B cell (primary cell): ENCODE results near the gene CATSPERZ. TPM values are rescaled to one million over a fixed set of nuclear protein-coding genes. Genes with fewer than 3 reads are reported as not detected.

Experiments
- ATAC-seq: fragments of 200-7000 bp; cut with Tn5 transposase; one replicate; pipeline ENCODE4 v1.10.0; 2021; ENCODE audit warnings: low read depth, mild to moderate bottlenecking, moderate number of reproducible peaks, moderate library complexity
- CTCF ChIA-PET: fragments of 350-600 bp; sonication (Branson Sonifier 250); formaldehyde crosslinking; loops from one replicate; lab custom pipeline; 2021; ENCODE audit warnings: antibody characterized with exemption, inconsistent platforms; lab: Charles Lee
- POLR2A ChIA-PET: fragments of 350-600 bp; sonication (Branson Sonifier 250); formaldehyde crosslinking; loops from one replicate; lab custom pipeline; 2021; ENCODE audit warnings: antibody characterized with exemption; lab: Charles Lee
- DNase-seq: peaks from one replicate; pipeline ENCODE4 v3.0.0; 2013
- H2AFZ ChIP-seq: 2 replicates; pipeline ENCODE4 v1.6.1; 2012; ENCODE audit warnings: mild to moderate bottlenecking, low read depth, low read length; ENCODE audit not compliant: insufficient read depth, poor library complexity, severe bottlenecking
- H3K27ac ChIP-seq, 2 donors: 1 replicate in 1 of 2; 2 replicates in 1 of 2; pipeline ENCODE4 v1.5.1; 2012 to 2013; ENCODE audit warnings: low read length in 2 of 2, mild to moderate bottlenecking in 2 of 2, moderate library complexity in 1 of 2
- H3K27me3 ChIP-seq, 4 experiments: fragments of 200-600 bp in 1 of 4; sonication (generic) in 1 of 4; replicated peaks in 1 of 4; 1 replicate in 2 of 4; 2 replicates in 2 of 4; pipeline versions ENCODE4 v1.6.1 to v1.7.0; 2013 to 2016; ENCODE audit warnings: low read length in 3 of 4, mild to moderate bottlenecking in 2 of 4, mixed read lengths in 1 of 4, moderate library complexity in 1 of 4; ENCODE audit not compliant: insufficient read depth in 4 of 4, control insufficient read depth in 3 of 4; ENCODE audit errors: control extremely low read depth in 1 of 4
- H3K36me3 ChIP-seq, 2 experiments: replicated peaks in 1 of 2; 1 replicate in 1 of 2; 2 replicates in 1 of 2; pipeline versions ENCODE4 v1.6.1 to v1.7.1; 2013; ENCODE audit warnings: low read length in 1 of 2; ENCODE audit not compliant: insufficient read depth in 2 of 2, control insufficient read depth in 1 of 2; ENCODE audit errors: control extremely low read depth in 1 of 2, extremely low read depth in 1 of 2
- H3K4me1 ChIP-seq, 2 donors: fragments of 200-600 bp in 1 of 2; sonication (generic) in 1 of 2; 1 replicate in 1 of 2; 2 replicates in 1 of 2; pipeline versions ENCODE4 v1.5.1 to v1.6.1; 2013 to 2017; ENCODE audit warnings: low read length in 2 of 2; ENCODE audit not compliant: control insufficient read depth in 2 of 2, insufficient read depth in 2 of 2
- H3K4me2 ChIP-seq: replicated peaks from 2 replicates; pipeline ENCODE3; 2012; ENCODE audit warnings: mild to moderate bottlenecking, low read depth, low read length; ENCODE audit not compliant: poor library complexity, severe bottlenecking
- H3K4me3 ChIP-seq, 5 experiments: fragments of 200-600 bp in 1 of 5; sonication (generic) in 1 of 5; 1 replicate in 3 of 5; 2 replicates in 2 of 5; pipeline versions ENCODE4 v1.5.1 to v1.7.0; 2011 to 2016; ENCODE audit warnings: low read length in 4 of 5, mild to moderate bottlenecking in 4 of 5, low read depth in 2 of 5, control low read depth in 1 of 5, moderate library complexity in 1 of 5; ENCODE audit not compliant: insufficient read depth in 1 of 5; ENCODE audit errors: control extremely low read depth in 1 of 5, extremely low read depth in 1 of 5
- H3K79me2 ChIP-seq: fragments of 200-600 bp; sonication (generic); one replicate; pipeline ENCODE4 v1.6.0; 2016; ENCODE audit warnings: low read length; ENCODE audit not compliant: control insufficient read depth, insufficient read depth
- H3K9ac ChIP-seq: fragments of 200-600 bp; sonication (generic); 2 replicates; pipeline ENCODE4 v1.6.1; 2017; ENCODE audit warnings: mild to moderate bottlenecking, low read length, moderate library complexity
- H3K9me3 ChIP-seq, 3 donors: one replicate each; pipeline versions ENCODE4 v1.6.1 to v1.7.1; 2013; ENCODE audit warnings: low read length in 2 of 3; ENCODE audit not compliant: control insufficient read depth in 2 of 3, insufficient read depth in 1 of 3; ENCODE audit errors: control extremely low read depth in 1 of 3
- H4K20me1 ChIP-seq: 2 replicates; pipeline ENCODE4 v1.6.0; 2012; ENCODE audit warnings: mild to moderate bottlenecking, low read length; ENCODE audit not compliant: insufficient read depth, control insufficient read depth, poor library complexity, severe bottlenecking
- H3K27ac Mint-ChIP-seq: one replicate; pipeline ENCODE4 v1.8.0; 2021; ENCODE audit warnings: mixed read lengths
- H3K27me3 Mint-ChIP-seq: one replicate; pipeline ENCODE4 v1.8.0; 2021; ENCODE audit warnings: mixed read lengths
- H3K4me1 Mint-ChIP-seq: one replicate; pipeline ENCODE4 v1.8.0; 2021; ENCODE audit warnings: mixed read lengths
- H3K4me3 Mint-ChIP-seq: one replicate; pipeline ENCODE4 v1.8.0; 2021; ENCODE audit warnings: mixed read lengths
- H3K9me3 Mint-ChIP-seq: one replicate; pipeline ENCODE4 v1.8.0; 2022; ENCODE audit warnings: mixed read lengths; ENCODE audit not compliant: insufficient read depth
- EZH2 ChIP-seq: IDR thresholded peaks from 2 replicates; pipeline ENCODE4 v1.6.1; 2012; ENCODE audit warnings: borderline replicate concordance, low read depth, mild to moderate bottlenecking, moderate library complexity, low read length; ENCODE audit not compliant: insufficient read depth, poor library complexity, severe bottlenecking
- WGBS: methylation state at CpG from one replicate; pipeline ENCODE4 v1.1.5; 2013; ENCODE audit warnings: missing lambda C conversion rate; ENCODE audit not compliant: insufficient coverage; 5-methylcytosine and 5-hydroxymethylcytosine counted together
- intact Hi-C: fragments of 100-400 bp; cut with micrococcal nuclease; formaldehyde crosslinking; loops from one replicate; pipeline ENCODE4 v1.10.0; 2022
- polyA plus RNA-seq: library from polyadenylated mRNA; depleted of rRNA; stranded (reverse); fragments of >200 nt; gene quantifications from 2 replicates; pipeline ENCODE4 v1.2.3, GENCODE V29; 2012
- total RNA-seq, 2 donors: library from RNA; stranded (reverse); fragments of 120-200 nt in 1 of 2; gene quantifications; 1 replicate in 1 of 2; 2 replicates in 1 of 2; pipeline versions ENCODE4 v1.2.3 to v1.2.4, GENCODE V29; 2013 to 2022
- TF ChIP-seq, protein P1 (sequence below): fragments of 200-600 bp; IDR thresholded peaks from one replicate; pipeline ENCODE4 v1.8.0; 2022; ENCODE audit warnings: antibody characterized with exemption, mild to moderate bottlenecking

Gene CATSPERZ
- total and polyA plus RNA-seq, 2 donors (not counting 1 experiment from before 2014, with no cell fraction given), result 0.39 TPM; not detected in 1

DNA sequence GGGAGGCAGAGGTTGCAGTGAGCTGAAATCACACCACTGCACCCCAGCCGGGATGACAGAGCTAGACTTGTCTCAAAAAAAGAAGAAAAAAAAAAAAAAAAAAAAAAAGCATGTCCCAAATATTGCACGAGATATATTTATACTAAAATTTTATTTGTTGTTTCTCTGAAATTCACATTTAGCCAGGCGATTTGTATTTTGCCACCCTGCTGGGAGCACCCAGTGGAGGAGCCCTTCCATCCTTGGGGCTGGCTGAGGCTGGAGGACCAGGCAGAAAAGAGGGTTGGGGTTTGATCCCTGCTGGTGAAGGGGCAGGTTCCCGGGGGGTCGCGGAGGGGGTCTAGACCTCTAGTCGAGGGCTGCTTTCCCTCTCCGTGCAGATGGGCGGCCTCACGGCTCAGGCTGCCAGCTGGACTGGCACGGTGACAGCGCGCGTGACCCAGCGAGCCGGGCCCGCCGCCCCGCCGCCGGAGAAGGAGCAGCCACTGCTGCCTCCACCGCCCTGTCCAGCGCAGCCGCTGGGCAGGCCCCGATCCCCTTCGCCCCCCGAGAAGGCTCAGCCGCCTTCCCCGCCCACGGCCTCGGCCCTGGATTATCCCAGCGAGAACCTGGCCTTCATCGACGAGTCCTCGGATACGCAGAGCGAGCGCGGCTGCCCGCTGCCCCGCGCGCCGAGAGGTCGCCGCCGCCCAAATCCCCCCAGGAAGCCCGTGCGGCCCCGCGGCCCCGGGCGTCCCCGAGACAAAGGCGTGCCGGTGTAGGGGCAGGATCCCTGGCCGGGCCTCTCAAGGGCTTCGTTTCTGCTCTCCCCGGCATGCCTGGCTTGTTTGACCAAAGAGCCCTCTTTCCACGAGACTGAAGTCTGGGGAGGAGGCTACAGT lies 952 bp upstream of the CATSPERZ start:
- 4% methylated on average over 56 of the region's 60 CpGs for WGBS
- TF ChIP-seq, protein P1, sequence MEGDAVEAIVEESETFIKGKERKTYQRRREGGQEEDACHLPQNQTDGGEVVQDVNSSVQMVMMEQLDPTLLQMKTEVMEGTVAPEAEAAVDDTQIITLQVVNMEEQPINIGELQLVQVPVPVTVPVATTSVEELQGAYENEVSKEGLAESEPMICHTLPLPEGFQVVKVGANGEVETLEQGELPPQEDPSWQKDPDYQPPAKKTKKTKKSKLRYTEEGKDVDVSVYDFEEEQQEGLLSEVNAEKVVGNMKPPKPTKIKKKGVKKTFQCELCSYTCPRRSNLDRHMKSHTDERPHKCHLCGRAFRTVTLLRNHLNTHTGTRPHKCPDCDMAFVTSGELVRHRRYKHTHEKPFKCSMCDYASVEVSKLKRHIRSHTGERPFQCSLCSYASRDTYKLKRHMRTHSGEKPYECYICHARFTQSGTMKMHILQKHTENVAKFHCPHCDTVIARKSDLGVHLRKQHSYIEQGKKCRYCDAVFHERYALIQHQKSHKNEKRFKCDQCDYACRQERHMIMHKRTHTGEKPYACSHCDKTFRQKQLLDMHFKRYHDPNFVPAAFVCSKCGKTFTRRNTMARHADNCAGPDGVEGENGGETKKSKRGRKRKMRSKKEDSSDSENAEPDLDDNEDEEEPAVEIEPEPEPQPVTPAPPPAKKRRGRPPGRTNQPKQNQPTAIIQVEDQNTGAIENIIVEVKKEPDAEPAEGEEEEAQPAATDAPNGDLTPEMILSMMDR, result no peak
- TF ChIP-seq EZH2, result peak; percentile 94
- Histone ChIP-seq H3K9me3 (peaks cover 0 to 31% (median 0%) of the 10 kb centered on the region in 3 donors), H3K4me2 (peak overlapping the region; percentile 85), H2AFZ (peak overlapping the region; percentile 33), H3K9ac (peak overlapping the region; percentile 48), H4K20me1 (peaks cover 16% of the 10 kb centered on the region), H3K36me3 (no peaks in the 10 kb centered on the region), H3K79me2 (no peaks in the 10 kb centered on the region), H3K27me3 (peaks cover 0 to 84% (median 54%) of the 10 kb centered on the region in 4 experiments), H3K4me3 (peak overlapping the region in 1 of 5 experiments; percentile 52), H3K4me1 (peaks cover 34 to 43% of the 10 kb centered on the region in 2 donors), H3K27ac (no peak overlapping the region)
- intact Hi-C loops, result no loop called here
- Mint-ChIP-seq H3K4me1 (peaks cover 27% of the 10 kb centered on the region), H3K9me3 (no peaks in the 10 kb centered on the region), H3K27ac (no peak overlapping the region), H3K27me3 (peaks cover 50% of the 10 kb centered on the region), H3K4me3 (peak overlapping the region; percentile 87)
- ATAC-seq (no peak), DNase-seq (peak; percentile 64)
- CTCF ChIA-PET, result interaction anchor here (0.8 to 1.0 kb wide), 2 partner anchors 30 to 94 kb away, joined by 3 to 6 read pairs; no protein-coding TSS in a partner anchor
- POLR2A ChIA-PET, result interaction anchor here (0.7 kb wide), 1 partner anchor 268 kb away, joined by 9 read pairs; no protein-coding TSS in a partner anchor
